Left ventricle myocardium superior (tissue), 1 donor: ENCODE results near the gene CFAP20DC. TPM values are rescaled to one million over a fixed set of nuclear protein-coding genes. Genes with fewer than 3 reads are reported as not detected.
A peak's percentile ranks its signal among the peaks of the same experiment; 100 is the strongest.
"Not testable (repeated sequence)": the region's sequence is repeated elsewhere in the genome, so short reads cannot be mapped to it uniquely, and the experiment has no call there.

Experiments
- ATAC-seq: fragments of 200-7000 bp; cut with Tn5 transposase; one replicate; pipeline ENCODE4 v1.9.1; 2020; ENCODE audit warnings: mild to moderate bottlenecking, moderate library complexity
- DNase-seq: peaks from one replicate; pipeline ENCODE4 v3.0.0-alpha.2; 2020
- intact Hi-C: fragments of 100-400 bp; cut with micrococcal nuclease; formaldehyde crosslinking; loops from one replicate; pipeline ENCODE4 v1.11.0; 2022
- long read RNA-seq: library from polyadenylated mRNA; unstranded; transcript quantifications from one replicate; pipeline ENCODE4 v2.0.0, GENCODE V29; 2021
- total RNA-seq: library from RNA; stranded (reverse); fragmentation: NEBNext Ultra II Directional; extraction: Animal tissue kit (Norgen Biotek cat#: 25700); gene quantifications from one replicate; pipeline ENCODE4 v1.2.1, GENCODE V29; 2021
- donor health status: DM: no; HTN: yes; CAD: no; lungs with severe emphysema.

CFAP20DC gene
- total RNA-seq = 0.22 TPM
- long read RNA-seq = 0 reads

DNA sequence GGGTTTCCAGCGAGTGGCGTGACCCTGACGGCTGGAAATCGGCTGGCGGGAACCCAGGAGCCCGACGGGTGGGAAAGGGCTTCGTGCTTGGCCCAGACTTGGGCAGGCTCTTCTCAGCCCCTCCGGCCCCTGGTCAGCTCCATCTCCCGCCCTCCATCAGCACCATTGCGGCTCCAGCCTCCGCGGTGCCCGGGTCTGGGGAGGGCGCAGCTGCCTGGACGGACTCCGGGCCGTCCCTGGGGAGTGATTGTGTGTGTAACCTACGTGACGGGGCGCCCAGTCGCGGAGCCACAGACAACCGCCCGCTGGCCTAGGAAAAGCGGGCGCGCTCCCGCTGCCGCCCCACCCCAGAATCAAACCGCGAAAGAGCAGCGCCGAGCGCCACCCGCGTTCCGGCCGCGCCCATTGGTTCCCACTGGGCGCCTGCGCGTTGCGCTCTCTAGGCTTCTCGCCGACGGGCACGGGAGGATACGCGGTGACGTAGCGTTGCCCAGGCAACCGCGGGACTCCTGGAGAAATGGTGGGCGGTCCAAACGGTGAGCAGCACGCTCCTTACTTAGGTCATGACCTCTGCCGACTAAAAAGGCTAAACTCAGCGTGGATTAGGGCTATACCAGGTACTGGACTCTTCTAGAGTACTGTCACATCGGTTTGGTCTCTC is at the start of gene CFAP20DC:
Gene CFAP20DC, minus strand, starts transcription at position 355 of the 661 bp plus-strand sequence. CDS start 394 bp downstream, outside the sequence.
- DNase-seq (peak; percentile 94), ATAC-seq (peak; percentile 100)
- intact Hi-C loops = no loop called here

DNA sequence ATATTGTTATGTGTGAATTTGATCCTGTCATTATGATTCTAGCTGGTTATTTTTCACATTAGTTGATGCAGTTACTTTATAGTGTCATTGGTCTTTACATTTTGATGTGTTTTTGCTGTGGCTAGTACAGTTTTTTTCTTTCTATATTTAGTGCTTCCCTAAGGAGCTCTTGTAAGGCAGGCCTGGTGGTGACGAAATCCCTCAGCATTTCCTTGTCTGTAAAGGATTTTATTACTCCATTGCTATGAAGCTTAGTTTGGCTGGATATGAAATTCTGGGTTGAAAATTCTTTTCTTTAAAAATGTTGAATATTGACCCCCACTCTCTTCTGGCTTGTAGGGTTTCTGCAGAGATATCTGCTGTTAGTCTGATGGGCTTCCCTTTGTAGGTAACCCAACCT is 48.7 kb upstream of the CFAP20DC start:
- intact Hi-C loops, DNase-seq, ATAC-seq: not testable (repeated sequence)

DNA sequence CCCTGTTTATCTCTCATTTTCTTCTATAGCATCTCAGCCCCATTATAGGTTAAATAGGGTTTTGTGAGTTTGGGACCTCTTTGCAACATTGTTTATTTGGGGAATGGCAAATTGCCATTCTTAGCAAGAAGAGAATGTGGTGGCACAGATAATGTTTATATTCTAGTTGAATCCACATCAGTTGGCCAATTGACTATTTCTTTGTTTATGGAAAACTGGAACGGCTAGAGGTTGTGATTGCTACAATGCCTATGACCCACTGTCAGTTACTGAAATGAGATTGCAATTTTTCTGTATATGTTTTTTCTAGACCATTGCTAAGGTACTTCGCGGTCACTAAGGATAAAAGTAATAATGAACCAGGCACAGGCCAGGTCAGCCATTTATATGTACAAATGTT is 44.6 kb upstream of the CFAP20DC start:
- intact Hi-C loops = no loop called here
- no peak for DNase-seq
- ATAC-seq = no peak

DNA sequence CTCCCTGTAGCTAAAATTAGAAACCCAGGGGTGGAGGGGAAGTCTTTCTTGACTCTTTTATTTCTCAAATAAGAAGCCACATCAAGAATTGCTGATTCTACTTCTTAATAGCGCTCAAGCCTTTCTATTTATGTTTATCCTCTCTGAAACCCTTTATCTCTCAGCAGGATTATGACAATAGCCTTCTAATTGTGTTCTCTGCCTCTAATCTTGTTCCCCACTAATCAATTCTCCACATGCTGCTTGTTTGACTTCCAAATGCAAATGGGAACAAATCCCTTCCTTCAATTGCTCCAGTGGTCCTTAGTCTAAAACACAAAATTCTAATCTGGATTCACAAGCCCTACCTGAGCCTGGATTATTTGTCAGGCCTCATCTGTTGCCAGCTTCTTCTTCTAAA is 43.7 kb upstream of the CFAP20DC start:
- intact Hi-C loops = no loop called here
- DNase-seq (no peak), ATAC-seq (no peak)

DNA sequence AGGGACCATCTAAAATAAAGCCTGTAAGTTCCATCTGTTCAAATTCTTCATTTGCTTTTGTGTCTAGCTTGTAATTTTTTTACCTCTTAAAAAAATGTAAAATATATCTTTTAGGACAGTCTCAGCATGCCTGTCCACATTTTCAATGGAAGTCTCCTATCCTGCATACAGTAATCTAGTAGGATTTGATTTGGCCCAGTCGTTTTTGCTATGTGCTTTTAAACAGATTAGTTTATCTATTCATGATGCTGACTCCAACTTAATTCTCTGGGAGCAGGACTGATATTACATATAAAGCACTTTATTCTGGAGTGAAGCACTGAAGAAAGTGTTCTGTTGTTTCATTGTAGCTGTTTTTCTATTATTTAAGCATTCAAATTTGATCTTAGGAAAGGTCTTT is 38.9 kb upstream of the CFAP20DC start:
- intact Hi-C loops = no loop called here
- no peak for ATAC-seq
- no peak for DNase-seq

DNA sequence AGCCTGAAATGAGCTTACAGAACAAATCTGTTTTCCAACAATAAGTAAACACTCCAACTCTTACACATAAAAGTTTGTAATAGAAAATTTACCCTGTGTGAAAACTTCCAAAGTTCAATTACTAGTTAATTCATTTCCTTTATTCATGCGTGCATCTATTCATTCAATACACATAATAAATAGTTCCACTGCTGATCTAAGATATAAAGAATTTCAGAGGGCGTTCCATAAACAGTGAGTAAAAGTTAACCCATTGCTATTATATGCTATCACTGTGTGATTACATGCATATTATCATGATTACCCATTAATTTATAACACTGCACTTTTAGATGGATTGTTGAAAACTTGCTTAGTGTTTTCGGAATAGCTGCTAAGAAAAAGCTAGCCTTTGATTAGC is 36.2 kb upstream of the CFAP20DC start:
- intact Hi-C loops = no loop called here
- ATAC-seq (no peak), DNase-seq (no peak)

DNA sequence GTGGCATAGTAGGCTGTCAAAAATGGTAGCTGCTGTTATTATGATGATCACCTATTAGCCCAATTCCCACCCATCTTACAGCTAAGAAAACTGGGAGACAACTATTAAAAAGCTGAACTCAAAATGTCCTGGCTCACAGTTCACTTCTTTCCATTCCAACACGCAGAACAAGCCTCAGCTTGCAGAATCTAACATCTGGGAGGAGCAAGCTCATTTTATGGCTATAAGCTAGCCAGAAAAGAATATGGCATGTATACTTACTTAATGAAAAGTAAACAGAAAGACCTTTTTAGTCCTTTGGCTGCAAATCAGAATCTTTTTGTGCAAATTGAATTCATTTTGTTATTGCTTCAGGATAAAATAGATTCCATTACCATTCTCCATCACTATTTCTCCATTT is 34.8 kb upstream of the CFAP20DC start:
- intact Hi-C loops = no loop called here
- DNase-seq = no peak
- no peak for ATAC-seq

DNA sequence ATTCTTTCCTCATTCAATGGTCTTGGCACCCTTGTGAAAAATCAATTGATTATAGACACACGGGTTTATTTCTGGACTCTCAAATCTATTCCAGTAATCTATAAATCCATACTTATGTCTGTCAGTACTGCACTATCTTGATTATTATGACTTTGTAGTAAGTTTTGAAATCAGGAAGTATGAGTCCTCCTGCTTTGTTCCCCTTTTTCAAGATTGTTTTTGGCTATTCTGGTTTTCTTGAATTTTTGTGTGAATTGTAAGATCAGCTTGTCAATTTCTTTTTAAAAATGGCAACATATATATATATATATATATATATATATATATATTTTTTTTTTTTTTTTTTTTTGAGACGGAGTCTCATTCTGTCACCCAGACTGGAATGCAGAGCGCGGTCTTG is 32.3 kb upstream of the CFAP20DC start:
- no peak for DNase-seq
- intact Hi-C loops = no loop called here
- ATAC-seq = no peak

DNA sequence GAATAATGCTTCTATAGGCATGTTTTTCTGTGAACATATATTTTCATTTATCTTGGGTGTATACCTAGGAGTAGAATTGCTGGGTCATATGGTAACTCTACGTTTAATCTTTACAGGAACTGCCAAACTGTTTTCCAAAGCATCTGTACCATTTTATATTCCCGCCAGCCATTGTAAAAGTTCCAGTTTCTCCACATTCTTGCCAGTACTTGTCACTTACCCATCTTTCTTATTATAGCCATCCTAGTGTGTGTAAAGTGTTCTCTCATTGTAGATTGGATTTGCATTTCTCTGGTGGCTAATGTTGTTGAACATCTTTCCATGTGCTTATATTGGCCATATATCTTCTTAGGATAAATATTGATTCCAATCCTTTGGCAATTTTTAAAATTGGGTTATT is 31.2 kb upstream of the CFAP20DC start:
- intact Hi-C loops = no loop called here
- no peak for DNase-seq
- ATAC-seq = no peak

DNA sequence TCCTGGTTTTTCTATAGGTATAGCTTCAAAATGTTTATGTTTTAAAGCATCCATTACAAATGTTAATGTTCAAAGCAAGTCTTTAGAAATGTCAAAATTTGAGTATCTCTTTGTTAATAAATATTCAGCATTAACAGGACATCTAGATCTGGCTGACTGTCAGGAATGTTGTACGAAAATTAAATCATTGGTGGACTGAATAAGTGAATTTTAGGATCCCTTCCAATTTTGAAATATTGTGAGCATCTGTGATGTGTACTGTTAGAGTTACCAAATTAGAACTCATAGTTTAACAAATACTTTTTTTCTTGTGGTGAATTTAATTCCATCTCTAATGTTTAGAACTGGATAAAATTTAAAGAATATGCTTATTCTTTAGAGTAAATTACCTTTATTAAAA is 30.1 kb upstream of the CFAP20DC start:
- intact Hi-C loops = no loop called here
- DNase-seq (no peak), ATAC-seq (no peak)

DNA sequence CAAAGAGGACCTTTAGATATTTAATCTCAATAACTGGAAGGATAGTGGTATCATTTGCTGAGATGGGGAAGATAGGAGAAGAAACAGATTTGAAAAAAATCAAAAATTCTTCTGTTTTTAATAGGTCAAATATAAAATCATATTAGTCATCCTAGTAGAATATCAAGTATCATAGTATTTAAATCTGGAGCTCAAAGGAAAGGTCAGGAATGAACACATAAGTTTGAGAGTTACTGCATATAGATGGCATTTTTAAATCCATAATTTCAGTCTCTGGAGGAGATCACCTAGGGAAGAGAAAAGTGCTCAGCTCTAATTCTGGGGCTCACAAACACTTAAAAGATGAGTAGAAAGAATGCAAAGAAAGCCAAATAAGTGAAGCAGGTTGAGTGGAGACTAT is 24.9 kb upstream of the CFAP20DC start:
- intact Hi-C loops = no loop called here
- no peak for DNase-seq
- no peak for ATAC-seq

DNA sequence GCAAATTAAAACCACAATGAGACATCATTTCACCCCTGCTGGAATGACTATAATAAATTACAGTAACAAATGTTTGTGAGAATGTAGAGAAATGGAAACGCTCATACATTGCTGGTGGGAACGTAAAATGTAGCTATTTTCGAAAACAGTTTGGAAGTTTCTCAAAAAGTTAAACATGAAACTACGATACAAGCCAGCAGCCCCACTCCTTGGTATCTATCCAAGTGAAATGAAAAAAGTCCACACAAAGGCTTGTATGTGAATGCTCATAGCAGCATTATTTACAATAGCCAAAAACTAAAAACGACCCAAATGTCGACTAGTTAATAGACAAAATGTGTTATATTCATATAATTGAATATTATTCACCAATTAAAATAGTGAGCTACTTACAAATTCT is 22.9 kb upstream of the CFAP20DC start:
- no peak for DNase-seq
- intact Hi-C loops = no loop called here
- ATAC-seq = no peak

DNA sequence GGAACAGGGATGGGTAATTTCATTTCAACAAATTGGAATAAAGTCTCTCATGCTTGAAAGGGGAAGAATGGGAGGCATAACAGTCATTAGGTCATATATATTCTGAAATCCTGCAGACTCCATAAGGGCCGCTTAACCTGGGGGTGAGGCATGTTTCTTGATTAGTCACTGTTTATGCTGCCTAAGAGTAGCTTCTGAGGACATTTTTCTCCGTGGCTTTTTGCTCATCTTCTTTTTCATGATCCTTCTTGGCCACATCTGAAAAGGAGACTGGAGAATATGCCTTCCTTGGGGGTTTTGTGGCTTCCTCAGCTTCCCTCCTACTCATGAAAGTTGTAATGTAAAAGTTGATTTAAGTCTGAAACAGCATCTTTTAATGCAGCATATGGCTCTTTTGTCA is 20.0 kb upstream of the CFAP20DC start:
- ATAC-seq (no peak), DNase-seq (no peak)
- intact Hi-C loops = no loop called here

DNA sequence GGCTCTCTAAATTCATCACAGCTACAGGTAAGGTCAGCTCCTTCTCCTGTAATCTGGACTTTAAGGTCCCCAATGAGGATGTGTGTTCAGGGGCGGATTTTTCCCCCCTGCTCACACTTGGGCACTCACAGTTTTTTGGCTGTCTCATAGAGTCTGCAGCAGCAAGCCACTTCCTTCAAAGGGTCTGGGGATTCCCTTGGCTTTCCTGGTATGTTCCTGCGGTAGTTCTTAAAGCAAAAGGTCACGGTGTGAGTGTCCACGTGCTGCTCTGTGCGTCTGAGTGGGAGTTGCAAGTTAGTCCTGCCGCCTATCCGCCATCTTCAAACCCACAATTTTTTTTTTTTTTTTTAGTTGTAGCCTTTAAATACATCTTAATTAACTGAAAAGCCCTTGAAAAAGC is 15.4 kb upstream of the CFAP20DC start:
- DNase-seq = no peak
- intact Hi-C loops = no loop called here
- no peak for ATAC-seq

DNA sequence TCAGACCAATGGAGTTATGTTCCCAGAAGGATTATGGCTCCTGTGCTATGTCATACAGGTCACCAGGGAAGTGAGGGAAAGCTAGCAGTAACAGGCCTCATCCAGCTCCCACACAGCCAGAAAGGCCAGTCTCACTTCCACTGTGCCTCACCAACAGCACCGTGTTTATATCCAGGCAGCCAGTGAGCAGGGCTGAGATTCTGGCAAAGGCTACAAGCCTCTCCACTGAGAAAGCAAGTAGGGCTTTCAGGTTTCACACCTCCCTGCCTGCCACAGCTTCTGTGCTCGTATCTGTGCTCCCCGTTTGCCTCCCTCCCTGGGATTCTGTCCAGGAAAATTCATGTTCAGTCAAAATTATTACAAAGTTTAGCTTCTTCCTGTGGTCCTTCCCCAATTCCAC is 14.9 kb upstream of the CFAP20DC start:
- no peak for DNase-seq
- no peak for ATAC-seq
- intact Hi-C loops = no loop called here

DNA sequence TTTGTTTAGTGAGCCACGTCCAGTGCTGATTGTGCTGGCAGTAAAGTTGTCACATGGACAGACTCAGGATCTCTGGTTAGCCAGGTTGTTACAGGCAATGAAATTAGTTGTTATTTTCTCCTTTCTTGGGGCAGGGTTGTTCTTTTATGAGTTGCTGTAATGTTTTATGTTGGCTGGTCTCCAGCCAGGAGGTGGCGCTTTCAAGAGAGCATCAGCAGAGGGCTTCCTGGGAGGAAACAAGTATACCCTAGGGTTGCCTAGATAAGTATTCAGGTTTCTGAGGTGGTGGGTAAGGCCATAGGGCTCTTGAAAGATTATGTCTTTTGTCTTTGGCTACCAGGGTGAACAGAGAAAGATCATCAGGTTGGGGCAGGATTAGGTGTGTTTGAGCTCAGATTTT is 14.5 kb upstream of the CFAP20DC start:
- ATAC-seq (no peak), DNase-seq (no peak)
- intact Hi-C loops = no loop called here

DNA sequence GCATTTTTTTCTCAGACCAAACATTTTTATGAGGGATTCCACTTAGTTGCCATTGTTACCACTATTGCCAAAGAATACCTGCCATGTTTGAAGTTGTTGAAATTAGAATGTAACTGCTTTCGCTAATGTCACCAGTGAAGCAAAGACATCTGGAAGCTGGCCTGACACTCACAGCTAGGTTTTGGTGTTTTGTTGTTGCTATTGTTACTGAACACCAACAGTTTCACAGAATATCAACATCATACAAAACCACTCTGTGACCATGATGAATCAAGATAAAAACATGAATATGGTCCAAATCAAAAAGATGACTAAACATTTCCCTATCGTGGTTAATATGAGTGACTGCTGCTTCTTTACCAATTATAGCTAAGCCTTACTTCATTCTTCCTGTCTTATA is 6.9 kb upstream of the CFAP20DC start:
- intact Hi-C loops = no loop called here
- DNase-seq (no peak), ATAC-seq (no peak)

DNA sequence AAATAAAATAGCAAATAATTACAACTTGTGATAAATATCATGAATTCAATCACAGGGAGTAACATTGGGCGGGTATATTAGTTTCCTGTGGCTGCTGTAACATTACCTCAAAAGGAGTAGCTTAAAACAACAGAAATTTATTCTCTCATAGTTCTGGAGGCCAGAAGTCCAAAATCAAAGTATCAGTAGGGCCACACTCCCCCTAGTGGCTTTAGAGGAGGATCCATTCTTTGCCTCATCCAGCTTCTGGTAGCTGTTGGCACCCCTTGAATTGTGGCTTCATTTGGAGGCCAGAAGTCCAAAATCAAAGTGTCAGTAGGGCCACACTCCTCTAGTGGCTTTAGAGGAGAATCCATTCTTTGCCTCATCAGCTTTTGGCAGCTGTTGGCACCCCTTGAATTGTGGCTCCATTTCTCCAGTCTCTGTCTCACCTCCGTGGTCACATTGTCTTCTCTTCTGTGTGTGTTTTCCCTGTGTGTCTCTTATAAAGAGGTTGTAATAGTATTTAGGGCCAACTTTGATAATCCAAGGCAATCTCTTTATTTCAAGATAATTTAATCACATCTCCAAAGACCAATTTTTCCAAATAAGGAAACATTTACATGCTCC is 3.1 kb upstream of the CFAP20DC start:
- no peak for DNase-seq
- intact Hi-C loops = no loop called here
- no peak for ATAC-seq

DNA sequence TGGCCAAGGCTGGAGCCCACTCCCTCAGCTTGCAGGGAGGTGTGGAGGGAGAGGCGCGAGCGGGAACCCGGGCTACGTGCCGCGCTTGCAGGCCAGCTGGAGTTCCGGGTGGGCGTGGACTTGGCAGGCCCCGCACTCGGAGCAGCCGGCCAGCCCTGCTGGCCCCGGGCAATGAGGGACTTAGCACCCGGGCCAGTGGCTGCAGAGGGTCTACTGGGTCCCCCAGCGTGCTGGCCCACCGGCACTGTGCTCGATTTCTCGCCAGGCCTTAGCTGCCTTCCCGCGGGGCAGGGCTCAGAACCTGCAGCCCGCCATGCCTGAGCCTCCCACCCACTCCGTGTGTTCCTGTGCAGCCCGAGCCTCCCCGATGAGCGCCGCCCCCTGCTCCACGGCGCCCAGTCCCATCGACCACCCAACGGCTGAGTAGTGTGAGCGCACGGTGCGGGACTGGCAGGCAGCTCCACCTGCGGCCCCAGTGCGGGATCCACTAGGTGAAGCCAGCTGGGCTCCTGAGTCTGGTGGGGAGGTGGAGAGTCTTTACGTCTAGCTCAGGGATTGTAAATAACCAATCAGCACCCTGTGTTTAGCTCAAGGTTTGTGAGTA is 1.1 kb upstream of the CFAP20DC start:
- ATAC-seq, DNase-seq, intact Hi-C loops: not testable (repeated sequence)

DNA sequence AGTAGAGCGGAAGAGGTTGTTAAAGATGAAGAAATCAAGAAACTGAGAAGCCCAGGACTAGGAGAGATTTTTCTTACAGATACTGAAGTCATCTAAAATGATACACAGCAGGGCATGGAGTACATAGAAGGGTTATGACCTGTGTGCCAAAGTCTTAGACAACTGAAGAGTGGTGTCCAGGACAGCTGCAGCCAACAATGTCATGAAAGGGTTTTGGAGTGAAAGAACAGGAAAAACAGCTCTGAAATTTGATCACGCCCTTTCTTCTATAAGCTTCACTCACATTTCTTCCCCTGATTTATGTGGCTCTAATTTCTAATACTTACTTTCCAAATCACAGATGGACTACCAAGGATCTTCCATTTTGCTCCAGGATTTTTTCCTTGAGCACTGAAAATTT is 3.0 kb downstream of the CFAP20DC start:
- DNase-seq (no peak), ATAC-seq (no peak)
- intact Hi-C loops = no loop called here

DNA sequence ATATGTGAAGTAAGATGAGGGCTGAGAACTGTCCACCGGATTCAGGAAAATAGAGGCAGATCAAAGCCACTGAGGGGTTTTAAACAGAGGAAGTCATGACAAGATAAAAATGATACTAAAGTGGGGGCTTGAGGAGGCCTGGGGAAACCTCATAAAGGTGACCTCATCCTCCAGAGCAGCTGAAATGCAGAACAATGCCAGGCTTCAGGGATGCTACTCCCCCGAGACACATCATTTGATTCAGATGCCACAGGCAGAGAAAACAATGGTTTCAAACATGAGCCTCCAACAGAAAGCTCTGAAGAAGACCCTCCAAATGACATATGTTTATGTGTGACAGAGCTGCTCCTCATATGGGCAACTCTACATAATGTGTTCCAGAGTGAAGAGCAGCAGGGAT is 6.4 kb downstream of the CFAP20DC start:
- DNase-seq (no peak), ATAC-seq (no peak)
- intact Hi-C loops = no loop called here
